HG03135 (cell line): ENCODE measurements around the gene LYRM2.

ENCODE experiments used
- ATAC-seq: cut with Tn5 transposase; IDR thresholded peaks from one replicate; pipeline ENCODE4 v1.9.1; 2021; ENCODE audit warnings: mild to moderate bottlenecking, moderate library complexity; ENCODE audit not compliant: unreplicated experiment

LYRM2 gene

GRCh38 chr6:89596484-89596883 is 42.1 kb downstream of the LYRM2 start:
- ATAC-seq = no peak

DNA sequence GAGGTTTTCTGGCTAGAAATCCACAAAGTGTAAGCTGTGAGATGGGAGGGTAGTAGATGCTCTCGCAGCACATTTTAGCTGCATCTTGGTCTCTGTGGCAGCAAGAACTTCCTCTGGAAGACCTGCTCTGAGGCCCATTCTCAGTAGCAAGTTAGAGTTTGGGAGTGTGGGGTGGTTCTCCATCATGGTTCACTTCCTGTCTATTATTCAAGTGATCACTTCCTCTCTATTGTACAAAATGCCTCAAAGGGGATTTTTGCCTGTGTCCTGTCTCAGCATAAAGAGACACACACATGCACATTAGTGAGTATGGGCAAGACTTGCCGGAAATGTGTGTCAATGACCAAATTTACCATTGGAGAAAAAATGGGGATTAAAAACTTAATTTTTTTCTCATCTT is 42.5 kb downstream of the LYRM2 start:
- peak; percentile 92 for ATAC-seq

DNA sequence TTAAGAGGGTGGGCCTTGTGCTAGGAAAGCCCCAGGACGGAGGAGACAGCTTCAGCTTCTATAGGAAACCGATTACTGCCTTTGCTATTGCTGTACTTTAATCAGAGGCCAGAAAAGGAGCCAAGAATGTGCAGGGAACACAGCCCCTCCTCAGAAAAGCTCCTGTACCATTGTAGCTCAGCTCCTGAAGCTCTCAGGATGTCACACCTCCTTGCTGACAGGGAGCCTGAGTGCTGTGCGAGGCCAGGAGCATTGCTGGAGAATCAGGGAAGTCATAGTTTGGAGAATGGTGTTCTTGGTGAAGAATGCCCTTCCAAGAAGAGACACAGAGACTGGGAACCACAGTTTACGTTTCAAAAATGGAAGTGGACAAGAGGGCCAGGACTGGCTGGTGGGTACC is 46.8 kb downstream of the LYRM2 start:
- ATAC-seq = no peak

DNA sequence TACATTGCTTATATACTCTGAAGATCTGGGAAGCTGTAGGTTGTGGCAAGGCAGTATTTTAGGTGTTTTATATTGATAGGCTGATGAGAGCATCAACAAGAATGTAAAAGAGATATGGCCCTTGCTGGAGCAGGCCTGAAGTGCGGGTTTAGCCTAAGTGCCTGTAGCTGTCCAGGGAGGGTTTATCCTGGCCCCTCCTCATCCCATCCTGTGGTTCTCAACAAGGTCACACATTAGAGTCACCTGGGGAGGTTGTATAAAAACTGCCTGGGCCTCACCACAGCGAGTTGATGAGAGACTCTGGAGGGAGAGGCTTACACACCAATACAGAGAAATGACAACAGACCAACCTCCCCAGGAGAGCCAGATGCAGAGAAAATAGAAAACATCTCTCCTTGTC is 48.4 kb downstream of the LYRM2 start:
- no peak for ATAC-seq

- no peak for ATAC-seq
These were observed 49.1 kb downstream of the LYRM2 start for GRCh38 chr6:89589297-89590025.

DNA sequence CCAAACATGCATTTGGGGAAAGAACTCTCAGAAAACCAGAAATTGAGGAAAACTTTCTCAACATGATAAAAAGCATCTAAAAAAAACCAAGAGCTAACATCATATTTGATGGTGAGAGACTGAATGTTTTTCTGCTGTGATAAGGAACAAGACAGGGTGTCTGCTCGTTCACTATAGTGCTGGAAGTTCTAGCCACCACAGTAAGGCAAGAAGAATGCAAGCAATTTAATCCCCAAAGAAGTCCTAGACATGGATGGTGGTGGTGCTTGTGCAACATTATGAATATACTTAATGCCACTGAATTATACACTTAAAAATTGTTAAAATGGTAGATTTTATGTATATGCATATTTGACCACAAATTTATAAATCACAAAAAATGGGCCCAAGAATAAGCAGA is 53.4 kb downstream of the LYRM2 start:
- ATAC-seq = no peak

- no peak for ATAC-seq
These were observed 54.0 kb downstream of the LYRM2 start for GRCh38 chr6:89584539-89584938.

GRCh38 chr6:89583559-89583958 is 55.0 kb downstream of the LYRM2 start:
- no peak for ATAC-seq

DNA sequence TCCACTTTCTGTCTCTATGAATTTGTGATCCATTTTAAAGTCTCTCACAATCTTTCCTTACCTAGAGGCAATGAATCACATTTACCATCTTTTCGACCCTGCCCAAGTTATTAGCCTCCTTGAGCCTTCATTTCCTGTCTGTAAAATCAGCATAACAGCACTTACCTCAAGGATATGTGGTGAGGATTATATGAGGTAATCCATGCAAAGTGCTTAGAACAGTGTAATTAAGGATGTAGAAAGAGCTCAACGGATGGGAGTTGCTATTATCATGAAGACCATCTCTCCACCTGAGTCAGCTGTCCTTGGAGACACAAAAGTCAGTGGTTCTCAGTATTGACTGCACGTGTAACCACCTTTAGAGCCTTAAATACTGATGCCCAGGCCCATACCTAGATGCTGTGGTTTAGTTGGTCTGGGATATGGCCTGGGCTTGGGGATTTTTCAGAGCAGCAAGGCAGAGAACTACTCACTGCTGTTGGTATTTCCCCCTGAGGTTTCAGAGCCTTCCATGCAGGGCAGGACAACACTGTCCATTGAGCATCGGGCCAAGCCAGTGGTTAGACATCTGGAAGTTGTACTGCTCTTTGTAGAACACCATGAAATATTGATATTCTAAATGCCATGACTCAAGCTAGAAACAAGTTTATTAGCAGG is 55.8 kb downstream of the LYRM2 start:
- ATAC-seq = no peak

DNA sequence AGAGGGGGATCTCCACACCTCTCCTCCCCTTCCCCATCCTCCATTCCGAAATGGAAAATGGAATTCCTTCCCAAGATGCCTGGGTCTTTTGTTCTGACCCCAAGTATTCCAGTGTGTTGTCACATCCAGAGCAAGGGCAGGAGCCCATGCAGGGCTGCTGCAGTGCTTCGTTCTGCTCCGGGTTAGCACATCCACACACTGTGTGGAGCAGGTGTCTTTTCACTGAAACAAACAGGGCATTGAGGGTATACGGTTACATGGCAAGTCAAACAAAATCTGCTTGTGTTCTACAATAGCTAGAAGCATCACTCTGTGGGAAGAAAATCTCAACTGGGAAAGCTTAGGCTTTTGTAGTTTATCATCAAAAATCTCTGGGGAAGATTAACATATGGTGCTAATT is 56.9 kb downstream of the LYRM2 start:
- no peak for ATAC-seq

DNA sequence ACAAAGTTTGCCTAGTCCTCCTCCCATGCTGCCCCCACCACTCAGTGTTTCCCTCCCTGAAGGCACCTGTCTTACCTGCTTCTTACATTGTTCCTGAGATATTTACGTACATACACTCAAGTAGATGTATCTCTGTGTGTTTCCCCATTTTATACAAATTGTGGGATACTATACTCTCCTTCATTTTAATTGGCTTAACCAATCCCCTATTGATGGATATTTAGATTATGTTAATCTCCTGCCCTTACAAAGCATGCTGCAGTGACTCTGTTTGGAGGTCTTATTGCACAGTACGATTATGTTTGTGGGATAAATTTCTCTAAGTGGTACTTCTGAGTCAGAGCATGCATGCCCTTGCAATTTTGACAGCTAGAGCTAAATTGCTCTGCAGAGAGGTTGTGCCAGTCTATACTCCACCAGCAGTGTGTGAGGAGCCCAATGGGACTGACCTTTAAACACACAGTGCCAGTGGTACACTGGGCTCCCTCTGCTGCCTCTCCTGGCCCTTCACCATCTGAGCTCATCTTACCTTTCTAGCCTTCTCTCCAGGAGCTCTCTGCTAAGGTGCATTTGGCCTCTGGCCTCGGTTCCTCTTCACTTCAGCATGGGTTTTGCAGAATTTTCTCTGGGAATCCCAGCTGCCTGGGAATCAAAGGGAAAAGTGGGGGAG is 57.4 kb downstream of the LYRM2 start:
- ATAC-seq = no peak

- no peak for ATAC-seq
These were observed 63.0 kb downstream of the LYRM2 start for GRCh38 chr6:89575562-89575960.

GRCh38 chr6:89574910-89575561 is 63.5 kb downstream of the LYRM2 start:
- ATAC-seq = no peak

GRCh38 chr6:89567630-89568390 is 70.7 kb downstream of the LYRM2 start:
- no peak for ATAC-seq

GRCh38 chr6:89566930-89567629 is 71.5 kb downstream of the LYRM2 start:
- no peak for ATAC-seq

DNA sequence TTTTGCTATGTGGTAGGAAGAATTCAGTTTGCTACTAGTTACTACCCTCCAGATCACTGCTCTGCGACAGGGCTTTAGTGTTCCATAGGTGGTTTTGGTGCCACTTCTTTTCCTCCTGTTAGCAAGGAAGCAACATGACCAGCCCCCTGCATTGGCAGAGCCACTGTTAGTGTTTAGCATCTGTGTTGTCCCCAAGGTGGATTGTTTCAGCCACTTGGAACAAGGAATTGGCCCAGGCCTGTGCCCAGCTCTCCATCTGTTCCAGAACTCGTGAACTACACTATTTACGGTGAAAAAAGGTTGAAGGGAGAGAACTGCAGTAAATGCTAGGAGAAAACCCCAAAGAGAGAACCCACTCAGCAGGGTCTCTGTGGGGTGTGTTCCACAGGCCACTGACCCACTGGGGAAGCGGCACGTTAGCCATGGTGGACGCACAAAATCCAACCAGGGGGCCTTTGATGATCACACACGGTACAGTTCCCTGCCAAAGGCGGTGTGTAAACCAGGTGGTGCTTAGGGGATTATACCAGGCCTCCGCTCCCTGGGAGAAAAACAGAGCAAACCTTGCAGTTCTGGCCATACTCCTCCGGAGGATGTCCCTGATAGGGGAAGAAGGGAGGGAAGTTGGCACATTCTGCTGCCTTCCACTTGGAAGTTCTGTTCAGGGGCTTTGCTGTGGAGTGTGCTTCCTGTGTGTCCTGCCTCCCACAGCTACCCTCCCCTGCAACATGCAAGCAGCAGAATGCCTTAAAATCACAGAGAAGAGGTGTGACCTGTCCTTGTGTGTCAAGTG is 72.3 kb downstream of the LYRM2 start:
- ATAC-seq = no peak

DNA sequence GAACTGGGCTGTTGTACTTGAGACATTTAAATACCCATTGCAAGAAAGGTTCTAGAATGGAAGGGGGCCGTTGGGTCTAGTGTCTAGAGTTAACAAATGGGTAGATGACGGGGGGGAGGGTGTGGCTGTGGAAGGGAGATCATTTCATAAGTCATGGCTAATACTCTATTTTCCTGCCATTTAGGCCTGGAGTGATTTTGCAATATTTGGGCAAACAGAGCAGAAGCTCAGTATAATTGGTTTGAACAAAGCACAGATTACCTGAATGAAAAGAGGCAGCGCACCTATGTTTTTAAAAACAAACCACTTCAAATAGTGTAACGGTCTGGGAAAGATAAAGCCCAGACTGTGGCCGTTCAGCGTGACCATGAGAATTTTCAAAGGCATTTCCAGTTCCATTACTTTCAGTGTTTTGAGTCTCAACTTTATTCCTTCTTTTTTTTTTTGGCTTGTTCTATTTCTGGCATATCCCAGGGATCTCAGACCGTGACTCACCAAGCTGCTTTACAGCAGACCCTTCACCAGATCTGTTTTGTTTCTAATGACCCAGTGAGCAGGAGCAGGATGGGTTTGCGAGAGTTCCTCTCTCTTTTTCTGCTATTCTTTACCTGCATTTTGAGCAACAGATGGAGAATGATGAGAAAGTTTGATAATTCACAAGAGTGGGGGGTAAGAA is 73.7 kb downstream of the LYRM2 start:
- no peak for ATAC-seq

DNA sequence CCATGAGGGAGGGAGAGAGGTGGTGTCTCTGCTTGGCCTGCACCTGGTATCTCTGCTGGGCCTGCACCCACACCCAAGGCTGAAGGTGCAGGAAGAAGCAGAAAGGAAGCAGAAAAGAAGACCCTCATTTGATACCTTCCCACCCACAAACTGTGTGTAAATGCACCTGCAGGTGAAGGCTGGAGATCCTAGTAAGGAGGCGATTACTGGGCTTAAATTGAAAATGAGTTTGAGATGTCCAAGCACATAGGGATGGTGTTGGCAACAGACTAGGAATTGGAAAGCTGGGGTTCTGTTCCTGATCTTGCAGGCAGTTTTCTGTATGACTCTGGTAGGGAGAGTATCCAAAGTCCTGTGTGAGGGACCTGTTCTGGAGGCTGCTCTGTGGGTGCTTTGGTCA is 74.7 kb downstream of the LYRM2 start:
- ATAC-seq = no peak
